HEK293T (cell line): ENCODE results near the gene AKR1C8.
"Not testable (repeated sequence)": the region's sequence is repeated elsewhere in the genome, so short reads cannot be mapped to it uniquely, and the experiment has no call there.

Experiments
- ARNT ChIP-seq: fragments of 450-650 bp; IDR thresholded peaks from 2 replicates; pipeline ENCODE4 v1.6.1; 2017; ENCODE audit warnings: mild to moderate bottlenecking
- BHLHE40 ChIP-seq: fragments of 450-650 bp; IDR thresholded peaks from 2 replicates; pipeline ENCODE4 v1.6.1; 2016; ENCODE audit warnings: mild to moderate bottlenecking, moderate library complexity, borderline replicate concordance
- ELF4 ChIP-seq: fragments of 450-650 bp; IDR thresholded peaks from 2 replicates; pipeline ENCODE4 v1.6.1; 2017; ENCODE audit warnings: antibody characterized with exemption
- FOXA1 ChIP-seq: fragments of 450-650 bp; IDR thresholded peaks from 2 replicates; pipeline ENCODE4 v1.6.1; 2016; ENCODE audit warnings: mild to moderate bottlenecking
- FOXK2 ChIP-seq: fragments of 450-650 bp; IDR thresholded peaks from 2 replicates; pipeline ENCODE4 v1.6.1; 2016; ENCODE audit warnings: mild to moderate bottlenecking
- FOXM1 ChIP-seq: fragments of 450-650 bp; IDR thresholded peaks from 2 replicates; pipeline ENCODE4 v1.6.1; 2017; ENCODE audit warnings: mild to moderate bottlenecking, borderline replicate concordance
- L3MBTL2 ChIP-seq: fragments of 450-650 bp; conservative IDR thresholded peaks from 2 replicates; pipeline ENCODE4 v1.6.1; 2016; ENCODE audit warnings: mild to moderate bottlenecking
- NFRKB ChIP-seq: fragments of 450-650 bp; IDR thresholded peaks from 2 replicates; pipeline ENCODE4 v1.6.1; 2016; ENCODE audit warnings: mild to moderate bottlenecking, moderate library complexity
- SP1 ChIP-seq: fragments of 450-650 bp; IDR thresholded peaks from 2 replicates; pipeline ENCODE4 v1.6.1; 2017
- SUZ12 ChIP-seq: fragments of 450-650 bp; IDR thresholded peaks from 2 replicates; pipeline ENCODE4 v1.6.1; 2016; ENCODE audit warnings: mild to moderate bottlenecking
- ZNF384 ChIP-seq: fragments of 450-650 bp; IDR thresholded peaks from 2 replicates; pipeline ENCODE4 v1.6.1; 2016

GRCh38 chr10:5109861-5110260 is 75.1 kb downstream of the AKR1C8 start:
- not testable (repeated sequence) for TF ChIP-seq FOXM1, ARNT, ZNF384, SP1, FOXA1, L3MBTL2, BHLHE40, SUZ12, NFRKB, ELF4, FOXK2
